Measurements from ENCODE around the gene TTBK1. TPM values are rescaled to one million over a fixed set of nuclear protein-coding genes. Genes with fewer than 3 reads are reported as not detected.

Gene TTBK1
- total RNA-seq, 1 donor from 2014 or later, result 1.7 TPM

DNA sequence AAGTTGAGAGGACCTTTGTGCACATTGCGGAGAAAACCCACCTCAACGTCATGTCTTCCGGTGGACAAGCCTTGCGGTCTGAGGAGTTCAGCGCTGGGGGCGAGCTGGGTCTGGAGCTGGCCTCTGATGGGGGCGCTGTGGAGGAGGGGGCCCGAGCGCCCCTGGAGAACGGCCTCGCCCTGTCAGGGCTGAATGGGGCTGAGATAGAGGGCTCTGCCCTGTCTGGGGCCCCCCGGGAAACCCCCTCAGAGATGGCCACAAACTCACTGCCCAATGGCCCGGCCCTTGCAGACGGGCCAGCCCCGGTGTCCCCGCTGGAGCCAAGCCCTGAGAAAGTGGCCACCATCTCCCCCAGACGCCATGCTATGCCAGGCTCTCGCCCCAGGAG lies 40.2 kb downstream of the TTBK1 start:
- peaks cover 51% of the 10 kb centered on the region for H3K27me3 Mint-ChIP-seq
- no peak for DNase-seq (ENCODE audit: low spot score, unreplicated experiment)
- H3K27ac Mint-ChIP-seq, result no peak overlapping the region
- H3K36me3 Mint-ChIP-seq (ENCODE audit: insufficient read depth), result no peaks in the 10 kb centered on the region
- TF ChIP-seq, protein P1, sequence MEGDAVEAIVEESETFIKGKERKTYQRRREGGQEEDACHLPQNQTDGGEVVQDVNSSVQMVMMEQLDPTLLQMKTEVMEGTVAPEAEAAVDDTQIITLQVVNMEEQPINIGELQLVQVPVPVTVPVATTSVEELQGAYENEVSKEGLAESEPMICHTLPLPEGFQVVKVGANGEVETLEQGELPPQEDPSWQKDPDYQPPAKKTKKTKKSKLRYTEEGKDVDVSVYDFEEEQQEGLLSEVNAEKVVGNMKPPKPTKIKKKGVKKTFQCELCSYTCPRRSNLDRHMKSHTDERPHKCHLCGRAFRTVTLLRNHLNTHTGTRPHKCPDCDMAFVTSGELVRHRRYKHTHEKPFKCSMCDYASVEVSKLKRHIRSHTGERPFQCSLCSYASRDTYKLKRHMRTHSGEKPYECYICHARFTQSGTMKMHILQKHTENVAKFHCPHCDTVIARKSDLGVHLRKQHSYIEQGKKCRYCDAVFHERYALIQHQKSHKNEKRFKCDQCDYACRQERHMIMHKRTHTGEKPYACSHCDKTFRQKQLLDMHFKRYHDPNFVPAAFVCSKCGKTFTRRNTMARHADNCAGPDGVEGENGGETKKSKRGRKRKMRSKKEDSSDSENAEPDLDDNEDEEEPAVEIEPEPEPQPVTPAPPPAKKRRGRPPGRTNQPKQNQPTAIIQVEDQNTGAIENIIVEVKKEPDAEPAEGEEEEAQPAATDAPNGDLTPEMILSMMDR (IDR thresholded peaks at IDR 0.05; ENCODE audit: unreplicated experiment), result no peak
- no peak overlapping the region for H3K4me3 Mint-ChIP-seq (ENCODE audit: low read depth)
- peaks cover 1% of the 10 kb centered on the region for H3K4me1 Mint-ChIP-seq (ENCODE audit: low read depth)
- H3K9me3 Mint-ChIP-seq (ENCODE audit: low read depth), result no peaks in the 10 kb centered on the region

DNA sequence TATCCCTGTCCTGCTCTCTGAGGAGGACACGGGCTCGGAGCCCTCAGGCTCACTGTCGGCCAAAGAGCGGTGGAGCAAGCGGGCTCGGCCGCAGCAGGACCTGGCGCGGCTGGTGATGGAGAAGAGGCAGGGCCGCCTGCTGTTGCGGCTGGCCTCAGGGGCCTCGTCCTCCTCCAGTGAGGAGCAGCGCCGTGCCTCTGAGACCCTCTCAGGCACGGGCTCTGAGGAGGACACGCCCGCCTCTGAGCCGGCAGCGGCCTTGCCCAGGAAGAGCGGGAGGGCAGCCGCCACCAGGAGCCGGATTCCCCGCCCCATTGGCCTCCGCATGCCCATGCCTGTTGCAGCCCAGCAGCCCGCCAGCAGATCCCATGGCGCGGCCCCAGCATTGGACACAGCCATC lies 40.6 kb downstream of the TTBK1 start:
- TF ChIP-seq, protein P1 (IDR thresholded peaks at IDR 0.05; ENCODE audit: unreplicated experiment), result no peak

DNA sequence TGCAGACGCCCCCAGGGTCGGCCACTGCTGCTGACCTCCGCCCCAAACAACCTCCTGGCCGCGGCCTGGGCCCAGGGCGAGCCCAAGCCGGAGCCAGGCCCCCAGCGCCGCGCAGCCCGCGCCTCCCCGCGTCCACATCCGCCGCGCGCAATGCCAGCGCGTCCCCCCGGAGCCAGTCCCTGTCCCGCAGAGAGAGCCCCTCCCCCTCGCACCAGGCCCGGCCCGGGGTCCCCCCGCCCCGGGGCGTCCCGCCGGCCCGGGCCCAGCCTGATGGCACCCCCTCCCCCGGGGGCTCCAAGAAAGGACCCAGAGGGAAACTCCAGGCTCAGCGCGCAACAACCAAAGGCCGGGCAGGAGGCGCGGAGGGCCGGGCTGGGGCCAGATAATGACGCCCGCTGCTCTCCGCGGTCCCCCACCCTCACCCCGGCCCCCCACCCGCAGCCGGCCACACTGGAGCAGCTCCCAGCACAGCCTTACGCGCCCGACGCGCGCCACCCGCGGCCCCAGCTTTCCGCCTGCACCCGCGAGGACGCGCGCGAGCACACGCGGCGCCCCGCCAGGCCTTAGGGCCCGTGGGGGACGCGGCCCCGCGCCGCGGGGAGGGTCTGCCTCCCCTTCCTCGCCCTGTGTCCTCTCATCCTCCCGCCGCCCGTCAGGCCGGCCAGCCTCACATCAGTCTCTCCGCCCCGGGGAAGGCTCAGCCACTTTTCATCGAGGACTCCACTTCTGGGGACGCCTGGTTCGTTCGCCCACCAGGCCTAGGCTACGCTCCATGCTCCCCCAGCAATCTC lies 41.9 kb downstream of the TTBK1 start:
- H3K4me3 Mint-ChIP-seq (ENCODE audit: low read depth), result peak overlapping the region; percentile 56
- no peaks in the 10 kb centered on the region for H3K36me3 Mint-ChIP-seq (ENCODE audit: insufficient read depth)
- peaks cover 1% of the 10 kb centered on the region for H3K4me1 Mint-ChIP-seq (ENCODE audit: low read depth)
- DNase-seq (ENCODE audit: low spot score, unreplicated experiment), result no peak
- H3K27ac Mint-ChIP-seq, result peak overlapping the region; percentile 7
- TF ChIP-seq, protein P1 (IDR thresholded peaks at IDR 0.05; ENCODE audit: unreplicated experiment), result no peak
- H3K27me3 Mint-ChIP-seq, result peaks cover 46% of the 10 kb centered on the region
- no peaks in the 10 kb centered on the region for H3K9me3 Mint-ChIP-seq (ENCODE audit: low read depth)

More for the DNA sequence above, 40.6 kb downstream of the TTBK1 start:
- Mint-ChIP-seq H3K9me3 (ENCODE audit: low read depth) (no peaks in the 10 kb centered on the region), H3K27me3 (peaks cover 51% of the 10 kb centered on the region), H3K4me3 (ENCODE audit: low read depth) (no peak overlapping the region), H3K4me1 (ENCODE audit: low read depth) (peaks cover 1% of the 10 kb centered on the region), H3K36me3 (ENCODE audit: insufficient read depth) (no peaks in the 10 kb centered on the region), H3K27ac (no peak overlapping the region)
- DNase-seq (ENCODE audit: low spot score, unreplicated experiment), result no peak

DNA sequence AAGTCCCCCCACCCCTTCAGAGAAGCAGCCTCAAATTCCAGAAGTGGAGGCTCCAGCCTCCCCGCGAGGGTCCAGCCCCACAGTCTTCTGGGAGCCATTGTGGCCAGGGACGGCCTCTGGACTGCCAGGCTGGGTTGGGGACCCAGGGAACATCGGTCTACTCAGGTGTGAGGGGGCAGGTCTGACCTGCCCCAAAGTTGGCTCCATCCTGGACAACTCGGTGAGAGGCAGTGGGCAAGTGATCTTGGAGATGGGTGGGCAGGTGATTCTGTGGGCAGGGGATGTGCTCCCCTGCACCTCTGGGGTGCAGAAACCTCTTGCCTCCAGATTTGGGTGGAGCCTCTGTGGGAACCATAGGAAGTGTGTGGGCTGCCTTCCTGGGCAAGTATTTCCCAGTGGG lies 42.6 kb downstream of the TTBK1 start:
- peak overlapping the region; percentile 7 for H3K27ac Mint-ChIP-seq
- H3K4me1 Mint-ChIP-seq (ENCODE audit: low read depth), result peaks cover 1% of the 10 kb centered on the region
- H3K4me3 Mint-ChIP-seq (ENCODE audit: low read depth), result peak overlapping the region; percentile 56
- DNase-seq (ENCODE audit: low spot score, unreplicated experiment), result no peak
- TF ChIP-seq, protein P1 (IDR thresholded peaks at IDR 0.05; ENCODE audit: unreplicated experiment), result no peak
- H3K9me3 Mint-ChIP-seq (ENCODE audit: low read depth), result no peaks in the 10 kb centered on the region
- H3K36me3 Mint-ChIP-seq (ENCODE audit: insufficient read depth), result no peaks in the 10 kb centered on the region
- peaks cover 41% of the 10 kb centered on the region for H3K27me3 Mint-ChIP-seq

DNA sequence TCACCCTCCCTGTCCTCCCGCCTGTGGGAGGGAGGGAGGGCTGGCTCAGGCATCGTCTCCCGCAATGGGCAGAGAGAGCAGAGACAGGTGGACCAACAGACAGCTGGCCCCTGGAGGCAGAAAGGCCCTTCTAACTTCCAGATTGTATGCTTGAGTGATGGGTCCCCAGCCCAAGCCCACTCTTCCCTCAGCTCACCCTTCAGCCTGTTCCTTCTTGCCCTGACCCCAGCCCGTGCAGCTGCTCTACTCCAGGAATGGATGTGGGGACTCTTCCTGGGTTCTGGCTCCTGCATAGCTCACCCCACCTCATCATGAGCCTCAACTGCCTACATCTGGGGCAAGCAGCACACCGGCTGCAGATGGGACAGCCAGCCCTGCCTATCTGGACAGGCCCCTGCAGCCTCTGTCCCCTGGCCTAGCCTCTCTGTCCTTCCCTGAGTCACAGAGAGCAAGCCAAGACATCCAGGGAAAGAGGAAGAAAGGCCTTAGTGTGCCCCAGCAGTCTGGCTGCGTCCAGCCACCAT lies 43.2 kb downstream of the TTBK1 start:
- no peak for DNase-seq (ENCODE audit: low spot score, unreplicated experiment)
- TF ChIP-seq, protein P1 (IDR thresholded peaks at IDR 0.05; ENCODE audit: unreplicated experiment), result no peak
- Mint-ChIP-seq H3K27me3 (peaks cover 37% of the 10 kb centered on the region), H3K9me3 (ENCODE audit: low read depth) (no peaks in the 10 kb centered on the region), H3K27ac (no peak overlapping the region), H3K4me1 (ENCODE audit: low read depth) (peaks cover 1% of the 10 kb centered on the region), H3K4me3 (ENCODE audit: low read depth) (no peak overlapping the region), H3K36me3 (ENCODE audit: insufficient read depth) (no peaks in the 10 kb centered on the region)

All from progenitor cell of endocrine pancreas (in vitro differentiated cells).